Right renal cortex interstitium (tissue), 3 donors: Measurements from ENCODE around the gene RNF207. TPM values are rescaled to one million over a fixed set of nuclear protein-coding genes. Genes with fewer than 3 reads are reported as not detected.

ENCODE experiments used
- DNase-seq, 3 donors: peaks; one replicate each; pipeline ENCODE4 v3.0.0-alpha.2; 2013; ENCODE audit warnings: low read depth in 3 of 3, low spot score in 2 of 3
- polyA plus RNA-seq, 3 donors: library from polyadenylated mRNA; unstranded; fragments of 120-200 nt; gene quantifications; one replicate each; pipeline ENCODE4 v1.2.1, GENCODE V29; 2013; ENCODE audit not compliant: insufficient read length in 3 of 3

RNF207 gene
- polyA plus RNA-seq, 3 donors = 14.3 to 19.9 (median 17.7) TPM

GRCh38 chr1:6265151-6265550 is 59.2 kb downstream of the RNF207 start:
- DNase-seq = no peak

GRCh38 chr1:6266641-6267040 is 60.7 kb downstream of the RNF207 start:
- no peak for DNase-seq

DNA sequence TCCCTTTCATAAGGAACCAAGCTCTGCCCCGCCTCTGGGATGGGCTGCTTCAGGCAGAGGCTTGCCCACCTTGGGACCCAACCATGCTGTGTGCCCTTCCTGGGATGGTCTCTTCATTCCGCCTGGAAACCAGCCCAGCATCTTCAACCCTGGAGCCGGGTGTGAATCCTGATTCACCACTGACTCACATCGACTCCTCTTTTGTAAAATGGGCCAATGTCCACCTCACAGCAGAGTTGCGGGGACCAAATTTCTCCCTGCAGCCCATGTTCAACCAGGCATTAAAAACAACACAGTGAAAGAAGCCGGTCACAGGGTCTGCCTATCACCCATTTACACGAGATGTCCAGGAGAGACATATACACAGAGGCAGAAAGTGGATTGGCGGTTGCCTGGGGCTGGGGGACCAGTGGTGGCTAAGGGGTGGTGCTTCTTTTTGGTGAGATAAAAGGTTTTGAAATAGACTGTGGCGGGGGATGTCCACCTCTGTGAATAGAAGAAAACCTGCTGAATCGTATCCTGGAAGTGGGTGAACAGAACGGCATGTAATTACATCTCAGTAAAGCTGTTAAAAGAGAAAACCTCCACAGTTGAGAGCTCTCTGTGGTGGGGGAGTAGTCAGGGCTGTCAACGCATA is 61.9 kb downstream of the RNF207 start:
- no peak for DNase-seq

DNA sequence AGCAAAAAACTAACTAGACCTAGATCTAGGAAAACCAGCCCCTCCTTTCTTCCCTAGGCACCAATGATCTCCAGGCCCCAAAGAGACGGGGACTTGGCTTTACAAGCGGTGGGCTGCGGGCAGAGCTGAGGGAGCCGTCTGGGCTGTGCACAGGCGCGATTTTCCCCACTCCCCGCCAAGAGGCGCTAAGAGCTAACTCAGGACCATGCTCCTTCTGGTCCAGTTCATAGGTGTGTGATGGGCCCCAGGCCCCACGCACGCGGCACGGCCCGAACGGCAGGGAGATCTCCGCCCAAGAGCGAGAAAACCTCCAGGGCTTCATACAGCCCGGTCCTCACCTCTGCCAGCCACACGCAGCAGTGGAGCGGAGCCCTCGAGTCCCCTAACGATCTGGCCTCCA is 62.5 kb downstream of the RNF207 start:
- no peak for DNase-seq

- DNase-seq = no peak
These were observed 63.4 kb downstream of the RNF207 start for GRCh38 chr1:6269296-6269695.

DNA sequence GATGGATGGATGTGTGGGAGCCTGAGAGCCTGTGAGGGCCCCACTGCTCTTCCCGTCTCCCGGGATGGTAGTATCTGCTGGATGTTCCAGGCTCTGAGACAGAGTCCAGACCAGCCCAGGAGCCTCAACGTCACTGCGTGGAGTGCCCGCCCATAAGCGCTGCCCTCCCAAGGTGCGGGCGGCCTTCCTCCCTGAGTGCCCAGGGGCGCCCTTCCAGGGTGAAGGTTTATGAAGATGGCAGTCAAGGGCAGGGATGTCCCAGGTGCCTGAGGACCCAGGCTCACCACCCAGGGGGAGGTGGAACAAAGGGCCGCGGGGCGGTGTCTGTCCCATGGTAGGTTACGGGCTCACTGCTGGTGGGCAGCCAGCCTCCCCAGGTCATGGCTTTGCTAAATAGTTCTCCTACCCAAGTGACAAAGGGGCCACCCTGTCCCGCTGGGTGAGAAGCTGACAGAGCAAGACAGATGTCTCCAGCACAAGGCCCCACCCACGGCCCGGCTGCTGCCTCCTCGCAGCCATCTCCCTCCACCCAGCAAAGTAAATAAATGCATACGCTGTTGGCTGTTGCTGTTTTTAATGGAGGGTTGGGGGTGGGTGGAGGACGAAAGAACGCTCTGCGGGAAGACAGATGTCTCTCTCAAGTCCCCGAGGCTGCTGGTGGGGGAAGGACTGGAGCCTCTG is 63.9 kb downstream of the RNF207 start:
- no peak for DNase-seq

- no peak for DNase-seq
These were observed 64.5 kb downstream of the RNF207 start for GRCh38 chr1:6270401-6270800.

Other genes starting within 250 kb of the RNF207 start
- gene NPHP4, start 213.7 kb upstream of the RNF207 start, polyA plus RNA-seq = 10 to 100 TPM in 1 of 3 donors, 1 to 10 TPM in 2; 8.9 to 10.4 (median 9.2) TPM
- 1 to 10 TPM; 3.2 to 4.2 (median 3.6) TPM for gene KCNAB2, start 160.2 kb upstream of the RNF207 start, polyA plus RNA-seq
- under 1 TPM; 0.35 to 0.39 (median 0.37) TPM for gene CHD5, start 25.8 kb upstream of the RNF207 start, polyA plus RNA-seq
- 100 to 1,000 TPM; 624 to 731 (median 653) TPM for gene RPL22, start 6.5 kb upstream of the RNF207 start, polyA plus RNA-seq
- gene ICMT, start 29.8 kb downstream of the RNF207 start, polyA plus RNA-seq = 10 to 100 TPM; 58.8 to 60.9 (median 60.7) TPM
- not detected for gene HES3, start 38.1 kb downstream of the RNF207 start, polyA plus RNA-seq
- gene GPR153, start 55.0 kb downstream of the RNF207 start, polyA plus RNA-seq = 1 to 10 TPM; 5.8 to 6.8 (median 6.5) TPM
- gene ACOT7, start 187.6 kb downstream of the RNF207 start, polyA plus RNA-seq = 10 to 100 TPM; 29.3 to 36.1 (median 30.4) TPM
- gene HES2, start 213.8 kb downstream of the RNF207 start, polyA plus RNA-seq = under 1 TPM; 0.14 to 0.42 (median 0.34) TPM
- gene ESPN, start 218.7 kb downstream of the RNF207 start, polyA plus RNA-seq = 10 to 100 TPM; 10.4 to 14.4 (median 12.2) TPM